Gastroesophageal sphincter (tissue), 3 donors: Measurements from ENCODE around the gene JOSD2.

ENCODE experiments used
- POLR2A ChIP-seq, 2 donors: fragments of 450-650 bp; IDR thresholded peaks; one replicate each; pipeline ENCODE4 v1.6.1; 2017; ENCODE audit warnings: antibody characterized with exemption in 2 of 2, mild to moderate bottlenecking in 2 of 2, moderate library complexity in 1 of 2
- POLR2AphosphoS5 ChIP-seq: sonication (generic); formaldehyde crosslinking; IDR thresholded peaks from one replicate; pipeline ENCODE4 v1.6.1; 2017; ENCODE audit warnings: antibody characterized with exemption
- TF ChIP-seq, protein P1 (sequence below), 4 experiments: fragments of 200-600 bp in 2 of 4; fragments of 450-650 bp in 2 of 4; sonication (generic) in 1 of 4; IDR thresholded peaks; one replicate each; pipeline ENCODE4 v1.5.1; 2017 to 2019; ENCODE audit warnings: antibody characterized with exemption in 4 of 4, mild to moderate bottlenecking in 2 of 4, moderate library complexity in 2 of 4

DNA sequence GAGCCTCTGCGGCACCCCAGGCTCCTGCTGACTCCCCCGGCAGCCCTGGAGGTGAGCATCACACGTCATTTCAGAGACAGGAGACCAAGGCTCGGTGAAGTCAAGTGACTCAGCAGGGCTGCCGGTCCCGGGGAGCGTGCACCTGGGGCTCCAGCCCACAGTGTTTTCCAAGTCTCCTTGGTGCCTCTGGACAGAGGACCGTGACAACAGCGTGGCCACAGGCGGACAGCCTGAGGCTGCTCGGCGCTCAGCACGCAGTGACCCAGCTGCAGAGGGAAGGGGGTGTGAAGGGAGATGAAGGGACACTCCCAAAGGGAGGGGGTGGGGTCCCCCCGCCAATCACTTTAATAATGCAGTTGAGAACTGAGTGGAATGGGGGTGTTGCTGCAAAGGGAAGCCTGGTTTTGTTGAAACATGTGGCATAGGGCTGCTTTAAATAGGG is 20.2 kb upstream of the JOSD2 start:
- TF ChIP-seq POLR2AphosphoS5, result no peak
- TF ChIP-seq, protein P1, sequence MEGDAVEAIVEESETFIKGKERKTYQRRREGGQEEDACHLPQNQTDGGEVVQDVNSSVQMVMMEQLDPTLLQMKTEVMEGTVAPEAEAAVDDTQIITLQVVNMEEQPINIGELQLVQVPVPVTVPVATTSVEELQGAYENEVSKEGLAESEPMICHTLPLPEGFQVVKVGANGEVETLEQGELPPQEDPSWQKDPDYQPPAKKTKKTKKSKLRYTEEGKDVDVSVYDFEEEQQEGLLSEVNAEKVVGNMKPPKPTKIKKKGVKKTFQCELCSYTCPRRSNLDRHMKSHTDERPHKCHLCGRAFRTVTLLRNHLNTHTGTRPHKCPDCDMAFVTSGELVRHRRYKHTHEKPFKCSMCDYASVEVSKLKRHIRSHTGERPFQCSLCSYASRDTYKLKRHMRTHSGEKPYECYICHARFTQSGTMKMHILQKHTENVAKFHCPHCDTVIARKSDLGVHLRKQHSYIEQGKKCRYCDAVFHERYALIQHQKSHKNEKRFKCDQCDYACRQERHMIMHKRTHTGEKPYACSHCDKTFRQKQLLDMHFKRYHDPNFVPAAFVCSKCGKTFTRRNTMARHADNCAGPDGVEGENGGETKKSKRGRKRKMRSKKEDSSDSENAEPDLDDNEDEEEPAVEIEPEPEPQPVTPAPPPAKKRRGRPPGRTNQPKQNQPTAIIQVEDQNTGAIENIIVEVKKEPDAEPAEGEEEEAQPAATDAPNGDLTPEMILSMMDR (IDR thresholded peaks at IDR 0.05), result no peak
- no peak for TF ChIP-seq POLR2A (IDR thresholded peaks at IDR 0.05)
